Gastrocnemius medialis (tissue), 4 donors: ENCODE results near the gene SPEG. TPM values are rescaled to one million over a fixed set of nuclear protein-coding genes. Genes with fewer than 3 reads are reported as not detected.

ENCODE experiments used
- ATAC-seq, 2 donors: fragments of 150-250 bp; one replicate each; pipeline ENCODE4 v1.9.1; 2016
- DNase-seq, 2 donors: peaks; one replicate each; pipeline ENCODE4 v3.0.0-alpha.2; 2019
- H3K27ac ChIP-seq, 4 donors: fragments of 200-600 bp; sonication (generic); 1 replicate in 1 of 4; 2 replicates in 3 of 4; pipeline ENCODE4 v1.5.1; 2016 to 2018; ENCODE audit warnings: mild to moderate bottlenecking in 2 of 4, moderate library complexity in 1 of 4
- H3K27me3 ChIP-seq, 3 donors: fragments of 200-600 bp; sonication (generic) in 2 of 3; 1 replicate in 1 of 3; 2 replicates in 2 of 3; pipeline versions ENCODE4 v1.5.1 to v1.6.0; 2016 to 2019; ENCODE audit warnings: mild to moderate bottlenecking in 1 of 3, moderate library complexity in 1 of 3
- H3K36me3 ChIP-seq, 2 donors: fragments of 200-600 bp; sonication (generic) in 1 of 2; one replicate each; pipeline ENCODE4 v1.5.1; 2017 to 2018
- H3K4me1 ChIP-seq, 2 donors: fragments of 200-600 bp; sonication (generic) in 1 of 2; one replicate each; pipeline ENCODE4 v1.5.1; 2016 to 2017; ENCODE audit warnings: mild to moderate bottlenecking in 2 of 2
- H3K4me3 ChIP-seq, 4 donors: fragments of 200-600 bp; sonication (generic) in 3 of 4; 1 replicate in 1 of 4; 2 replicates in 3 of 4; pipeline ENCODE4 v1.5.1; 2016 to 2019; ENCODE audit warnings: mild to moderate bottlenecking in 2 of 4
- H3K9me3 ChIP-seq, 3 donors: fragments of 200-600 bp; sonication (generic) in 2 of 3; 1 replicate in 1 of 3; 2 replicates in 2 of 3; pipeline ENCODE4 v1.5.1; 2016 to 2019
- CTCF ChIP-seq, 5 experiments: fragments of 450-650 bp in 3 of 5; fragments of 200-600 bp in 2 of 5; sonication (generic) in 2 of 5; IDR thresholded peaks in 4 of 5; conservative IDR thresholded peaks in 1 of 5; 1 replicate in 4 of 5; 2 replicates in 1 of 5; pipeline ENCODE4 v1.5.1; 2016 to 2019; ENCODE audit warnings: antibody characterized with exemption in 5 of 5, mild to moderate bottlenecking in 3 of 5, moderate library complexity in 3 of 5
- POLR2A ChIP-seq, 2 donors: fragments of 450-650 bp; IDR thresholded peaks; one replicate each; pipeline ENCODE4 v1.6.1; 2017; ENCODE audit warnings: antibody characterized with exemption in 2 of 2, mild to moderate bottlenecking in 2 of 2, moderate library complexity in 2 of 2
- in situ Hi-C, 4 donors: fragments of 200-750 bp; cut with MboI; loops; one replicate each; pipeline versions ENCODE4 v1.15.0 to v1.8.0; 2017; ENCODE audit warnings: low sequenced_read_pairs in 4 of 4
- intact Hi-C: fragments of 100-400 bp; cut with DNase I; formaldehyde crosslinking; loops from one replicate; pipeline ENCODE4 v1.15.1; 2023; ENCODE audit warnings: low total_unique reads
- total RNA-seq, 4 donors: library from RNA; depleted of rRNA; stranded (reverse); fragments of >200 nt; gene quantifications; one replicate each; pipeline versions ENCODE4 v1.1.0 to v1.2.3, GENCODE V29; 2016

Gene SPEG
- total RNA-seq, 4 donors from 2014 or later, result 104 to 387 (median 222) TPM

- Histone ChIP-seq H3K4me3 (peak overlapping the region in 2 of 4 donors; percentile 14 to 16), H3K4me1 (peaks cover 56 to 60% of the 10 kb centered on the region in 2 donors), H3K27ac (peak overlapping the region; percentile 95 to 99 (median 97)), H3K36me3 (peaks cover 0 to 15% of the 10 kb centered on the region in 2 donors), H3K9me3 (no peaks in the 10 kb centered on the region), H3K27me3 (no peaks in the 10 kb centered on the region)
- ATAC-seq, result peak; percentile 70 to 77
- TF ChIP-seq CTCF (IDR thresholded peaks at IDR 0.05 in 4 of 5, conservative IDR thresholded peaks at IDR 0.05 in 1 of 5), result no peak
- TF ChIP-seq POLR2A (IDR thresholded peaks at IDR 0.05), result peak; percentile 60 to 61
- intact Hi-C loops, result loop anchor here (1.0 to 2.0 kb wide), 3 partner anchors 14 to 47 kb away; partner anchors contain the start of gene DES
- in situ Hi-C loops, result loop anchor here in 2 of 4 donors (10.0 kb wide), 1 partner anchor 48 kb away; no protein-coding TSS in a partner anchor
- DNase-seq, result peak; percentile 88 to 92
Observed at GRCh38 chr2:219452361-219453317, 18.0 kb downstream of the SPEG start.

- intact Hi-C loops, result loop anchor here (1.0 to 2.0 kb wide), 2 partner anchors 15 to 49 kb away; no protein-coding TSS in a partner anchor
- TF ChIP-seq CTCF (IDR thresholded peaks at IDR 0.05 in 4 of 5, conservative IDR thresholded peaks at IDR 0.05 in 1 of 5) (no peak), POLR2A (IDR thresholded peaks at IDR 0.05) (no peak)
- H3K9me3 ChIP-seq, result no peaks in the 10 kb centered on the region
- peak overlapping the region in 1 of 4 donors; percentile 2 for H3K4me3 ChIP-seq
- no peak for ATAC-seq
- H3K4me1 ChIP-seq, result peaks cover 68 to 72% of the 10 kb centered on the region in 2 donors
- H3K36me3 ChIP-seq, result peaks cover 0 to 15% of the 10 kb centered on the region in 2 donors
- in situ Hi-C loops, result loop anchor here in 2 of 4 donors (10.0 kb wide), 1 partner anchor 49 kb away; no protein-coding TSS in a partner anchor
- H3K27ac ChIP-seq, result peak overlapping the region; percentile 95 to 99 (median 97)
- DNase-seq, result peak in 1 of 2 donors; percentile 80
- H3K27me3 ChIP-seq, result no peaks in the 10 kb centered on the region
Observed at GRCh38 chr2:219453671-219454590, 19.3 kb downstream of the SPEG start.

- DNase-seq, result no peak
- Histone ChIP-seq H3K4me1 (peaks cover 77% of the 10 kb centered on the region in 2 donors), H3K36me3 (peaks cover 0 to 5% of the 10 kb centered on the region in 2 donors), H3K27ac (peak overlapping the region; percentile 95 to 99 (median 97)), H3K4me3 (no peak overlapping the region), H3K9me3 (no peaks in the 10 kb centered on the region), H3K27me3 (no peaks in the 10 kb centered on the region)
- in situ Hi-C loops (loop anchor here in 2 of 4 donors (10.0 kb wide), 1 partner anchor 51 kb away; no protein-coding TSS in a partner anchor), intact Hi-C loops (no loop called here)
- ATAC-seq, result no peak
- TF ChIP-seq CTCF (IDR thresholded peaks at IDR 0.05 in 4 of 5, conservative IDR thresholded peaks at IDR 0.05 in 1 of 5) (no peak), POLR2A (IDR thresholded peaks at IDR 0.05) (no peak)
Observed at GRCh38 chr2:219455581-219455980, 20.9 kb downstream of the SPEG start.

GRCh38 chr2:219457784-219458369, 23.2 kb downstream of the SPEG start:
- DNase-seq (peak in 1 of 2 donors; percentile 74), ATAC-seq (peak; percentile 23 to 28)
- intact Hi-C loops (no loop called here), in situ Hi-C loops (loop anchor here in 2 of 4 donors (10.0 kb wide), 1 partner anchor 53 kb away; no protein-coding TSS in a partner anchor)
- H3K9me3 ChIP-seq, result no peaks in the 10 kb centered on the region
- H3K4me1 ChIP-seq, result peaks cover 65 to 67% of the 10 kb centered on the region in 2 donors
- TF ChIP-seq POLR2A (IDR thresholded peaks at IDR 0.05) (no peak), CTCF (IDR thresholded peaks at IDR 0.05 in 4 of 5, conservative IDR thresholded peaks at IDR 0.05 in 1 of 5) (no peak)
- H3K27me3 ChIP-seq, result no peaks in the 10 kb centered on the region
- peak overlapping the region; percentile 95 to 99 (median 97) for H3K27ac ChIP-seq
- no peak overlapping the region for H3K4me3 ChIP-seq
- H3K36me3 ChIP-seq, result peaks cover 0 to 18% of the 10 kb centered on the region in 2 donors
